ENCODE results near the gene NOP58.

DNA sequence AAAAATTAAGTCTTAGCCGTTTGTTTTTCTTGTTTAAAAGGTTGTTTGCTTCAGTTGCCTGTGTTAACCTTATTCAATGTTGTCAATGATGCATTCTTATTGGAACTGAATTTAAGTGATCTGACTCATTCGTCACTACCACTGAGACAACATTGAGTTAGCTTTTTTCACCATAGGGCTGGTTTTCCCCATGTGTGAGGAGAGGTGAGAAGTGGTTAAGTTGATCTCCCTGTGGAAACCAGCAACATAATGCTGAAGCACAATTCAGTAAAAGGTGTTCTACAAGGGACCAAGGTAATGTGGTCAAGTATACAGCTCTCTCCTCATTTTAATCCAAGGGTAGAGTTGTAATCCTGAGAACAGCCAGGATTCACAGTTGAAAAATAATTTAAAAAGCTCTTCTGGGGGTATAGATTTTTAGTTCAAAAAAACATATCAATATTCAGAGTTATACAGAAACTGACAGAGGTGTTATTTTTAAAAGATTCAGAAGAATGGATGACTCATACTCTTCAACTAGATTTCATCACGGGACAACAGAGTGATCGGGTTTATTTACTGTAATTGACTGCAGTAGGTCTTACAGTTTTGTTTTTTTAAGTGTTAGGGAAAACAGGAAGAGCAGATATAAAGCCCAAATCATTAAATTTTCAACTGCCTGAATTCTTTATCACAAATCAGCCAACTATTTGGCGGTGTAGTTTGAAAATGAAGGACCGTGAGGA lies 12.6 kb downstream of the NOP58 start:
- TF ChIP-seq, protein P1, sequence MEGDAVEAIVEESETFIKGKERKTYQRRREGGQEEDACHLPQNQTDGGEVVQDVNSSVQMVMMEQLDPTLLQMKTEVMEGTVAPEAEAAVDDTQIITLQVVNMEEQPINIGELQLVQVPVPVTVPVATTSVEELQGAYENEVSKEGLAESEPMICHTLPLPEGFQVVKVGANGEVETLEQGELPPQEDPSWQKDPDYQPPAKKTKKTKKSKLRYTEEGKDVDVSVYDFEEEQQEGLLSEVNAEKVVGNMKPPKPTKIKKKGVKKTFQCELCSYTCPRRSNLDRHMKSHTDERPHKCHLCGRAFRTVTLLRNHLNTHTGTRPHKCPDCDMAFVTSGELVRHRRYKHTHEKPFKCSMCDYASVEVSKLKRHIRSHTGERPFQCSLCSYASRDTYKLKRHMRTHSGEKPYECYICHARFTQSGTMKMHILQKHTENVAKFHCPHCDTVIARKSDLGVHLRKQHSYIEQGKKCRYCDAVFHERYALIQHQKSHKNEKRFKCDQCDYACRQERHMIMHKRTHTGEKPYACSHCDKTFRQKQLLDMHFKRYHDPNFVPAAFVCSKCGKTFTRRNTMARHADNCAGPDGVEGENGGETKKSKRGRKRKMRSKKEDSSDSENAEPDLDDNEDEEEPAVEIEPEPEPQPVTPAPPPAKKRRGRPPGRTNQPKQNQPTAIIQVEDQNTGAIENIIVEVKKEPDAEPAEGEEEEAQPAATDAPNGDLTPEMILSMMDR (IDR thresholded peaks at IDR 0.05; ENCODE audit: insufficient read depth, low read length, poor library complexity, severe bottlenecking): no peak
- TF ChIP-seq EZH2phosphoT487 (conservative IDR thresholded peaks at IDR 0.05; ENCODE audit: low read length): no peak

Data from SU-DHL-6 (cell line).